SH-SY5Y (cell line): Measurements from ENCODE around the gene CYP4B1.

Experiments
- GATA2 ChIP-seq: IDR thresholded peaks from 2 replicates; pipeline ENCODE4 v1.6.1; 2011; ENCODE audit warnings: mild to moderate bottlenecking, low read depth, low read length
- GATA3 ChIP-seq: IDR thresholded peaks from 2 replicates; pipeline ENCODE4 v1.6.1; 2011; ENCODE audit warnings: low read depth, mild to moderate bottlenecking, low read length, moderate library complexity

DNA sequence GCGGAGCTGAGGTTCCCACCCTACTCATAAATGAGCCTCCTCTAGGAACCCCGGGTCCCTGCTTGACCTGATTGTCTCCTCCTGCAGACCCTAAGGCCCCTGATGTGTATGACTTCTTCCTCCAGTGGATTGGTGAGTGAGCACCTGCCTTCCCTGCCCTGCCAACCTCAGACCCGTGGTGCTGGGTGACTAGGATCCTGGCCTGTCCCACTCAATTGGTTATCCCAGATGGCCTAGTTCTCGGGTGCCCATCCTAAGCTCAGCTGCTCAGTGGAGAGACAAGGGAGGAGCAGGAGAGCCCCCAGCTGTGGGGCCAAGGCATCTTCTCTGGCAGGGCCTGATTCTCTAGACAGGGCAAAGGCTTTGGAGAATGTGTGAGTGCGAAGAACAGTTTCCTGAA lies 12.2 kb downstream of the CYP4B1 start:
- no peak for TF ChIP-seq GATA2
- TF ChIP-seq GATA3, result no peak
